ENCODE measurements around the gene BBS9.
A peak's percentile ranks its signal among the peaks of the same experiment; 100 is the strongest.

Gene BBS9

GRCh38 chr7:33610918-33611317, 481.6 kb downstream of the BBS9 start:
- DNase-seq (ENCODE audit: low read depth): no peak

- no peak for DNase-seq (ENCODE audit: low read depth)
These were observed 483.1 kb downstream of the BBS9 start for GRCh38 chr7:33612442-33612841.

GRCh38 chr7:33614357-33615117, 485.2 kb downstream of the BBS9 start:
- no peak for DNase-seq (ENCODE audit: low read depth)

- DNase-seq (ENCODE audit: low read depth): no peak
These were observed 487.4 kb downstream of the BBS9 start for GRCh38 chr7:33616752-33617151.

GRCh38 chr7:33619264-33619663, 489.9 kb downstream of the BBS9 start:
- DNase-seq (ENCODE audit: low read depth): no peak

- DNase-seq (ENCODE audit: low read depth): no peak
These were observed 493.9 kb downstream of the BBS9 start for GRCh38 chr7:33623267-33623666.

GRCh38 chr7:33624215-33624614, 494.9 kb downstream of the BBS9 start:
- no peak for DNase-seq (ENCODE audit: low read depth)

GRCh38 chr7:33626869-33627268, 497.5 kb downstream of the BBS9 start:
- no peak for DNase-seq (ENCODE audit: low read depth)

GRCh38 chr7:33627741-33628140, 498.4 kb downstream of the BBS9 start:
- DNase-seq (ENCODE audit: low read depth): peak; percentile 61

GRCh38 chr7:33628894-33629293, 499.5 kb downstream of the BBS9 start:
- no peak for DNase-seq (ENCODE audit: low read depth)

- no peak for DNase-seq (ENCODE audit: low read depth)
These were observed 501.0 kb downstream of the BBS9 start for GRCh38 chr7:33630359-33630758.

GRCh38 chr7:33632322-33632721, 503.0 kb downstream of the BBS9 start:
- DNase-seq (ENCODE audit: low read depth): no peak

- DNase-seq (ENCODE audit: low read depth): no peak
These were observed 503.6 kb downstream of the BBS9 start for GRCh38 chr7:33632840-33633525.

GRCh38 chr7:33634606-33635005, 505.2 kb downstream of the BBS9 start:
- no peak for DNase-seq (ENCODE audit: low read depth)

- no peak for DNase-seq (ENCODE audit: low read depth)
These were observed 507.0 kb downstream of the BBS9 start for GRCh38 chr7:33636359-33636758.

- peak; percentile 85 for DNase-seq (ENCODE audit: low read depth)
These were observed 510.3 kb downstream of the BBS9 start for GRCh38 chr7:33639552-33640197.

- DNase-seq (ENCODE audit: low read depth): no peak
These were observed 511.4 kb downstream of the BBS9 start for GRCh38 chr7:33640741-33641140.

- DNase-seq (ENCODE audit: low read depth): no peak
These were observed 512.9 kb downstream of the BBS9 start for GRCh38 chr7:33642312-33642711.

- no peak for DNase-seq (ENCODE audit: low read depth)
These were observed 514.2 kb downstream of the BBS9 start for GRCh38 chr7:33643530-33643929.

GRCh38 chr7:33644489-33644888, 515.1 kb downstream of the BBS9 start:
- no peak for DNase-seq (ENCODE audit: low read depth)

- peak; percentile 75 for DNase-seq (ENCODE audit: low read depth)
These were observed 515.7 kb downstream of the BBS9 start for GRCh38 chr7:33645104-33645503.

GRCh38 chr7:33646166-33646565, 516.8 kb downstream of the BBS9 start:
- peak; percentile 51 for DNase-seq (ENCODE audit: low read depth)

- DNase-seq (ENCODE audit: low read depth): no peak
These were observed 517.6 kb downstream of the BBS9 start for GRCh38 chr7:33646891-33647391.

All from fibroblast of gingiva (primary cell).